Stomach (tissue), 9 donors: Measurements from ENCODE around the gene IQSEC1. TPM values are rescaled to one million over a fixed set of nuclear protein-coding genes. Genes with fewer than 3 reads are reported as not detected.

Source experiments
- DNase-seq, 2 donors: peaks; one replicate each; pipeline versions ENCODE4 v3.0.0 to v3.0.0-alpha.2; 2013 to 2019
- H3K27ac ChIP-seq, 5 donors: fragments of 200-600 bp in 4 of 5; sonication (generic) in 4 of 5; one replicate each; pipeline ENCODE4 v1.5.1; 2013 to 2019; ENCODE audit warnings: mild to moderate bottlenecking in 1 of 5, moderate library complexity in 1 of 5
- H3K27me3 ChIP-seq, 3 donors: fragments of 200-600 bp; sonication (generic); one replicate each; pipeline ENCODE4 v1.5.1; 2017 to 2019; ENCODE audit warnings: mixed run types in 1 of 3
- H3K36me3 ChIP-seq, 4 donors: fragments of 200-600 bp; sonication (generic); 1 replicate in 3 of 4; 2 replicates in 1 of 4; pipeline ENCODE4 v1.5.1; 2016 to 2019
- H3K4me1 ChIP-seq, 4 donors: fragments of 200-600 bp; sonication (generic); one replicate each; pipeline ENCODE4 v1.5.1; 2016 to 2019
- H3K4me3 ChIP-seq, 4 donors: fragments of 200-600 bp; sonication (generic) in 3 of 4; one replicate each; pipeline ENCODE4 v1.5.1; 2016 to 2019; ENCODE audit warnings: mild to moderate bottlenecking in 1 of 4
- H3K9me3 ChIP-seq, 4 donors: fragments of 200-600 bp; sonication (generic); one replicate each; pipeline ENCODE4 v1.5.1; 2016 to 2019
- CTCF ChIP-seq, 7 experiments: fragments of 450-650 bp in 4 of 7; fragments of 200-600 bp in 3 of 7; sonication (generic) in 3 of 7; IDR thresholded peaks; one replicate each; pipeline ENCODE4 v1.5.1; 2016 to 2019; ENCODE audit warnings: antibody characterized with exemption in 7 of 7, control low read depth in 2 of 7, mild to moderate bottlenecking in 1 of 7
- EP300 ChIP-seq: sonication (generic); formaldehyde crosslinking; IDR thresholded peaks from one replicate; pipeline ENCODE4 v1.6.1; 2017; ENCODE audit warnings: antibody characterized with exemption
- POLR2A ChIP-seq, 4 donors: fragments of 450-650 bp; IDR thresholded peaks; one replicate each; pipeline ENCODE4 v1.6.1; 2016; ENCODE audit warnings: antibody characterized with exemption in 4 of 4, control low read depth in 2 of 4, mild to moderate bottlenecking in 1 of 4, moderate library complexity in 1 of 4
- POLR2AphosphoS5 ChIP-seq, 3 donors: sonication (generic); formaldehyde crosslinking; IDR thresholded peaks; one replicate each; pipeline ENCODE4 v1.6.1; 2016; ENCODE audit warnings: antibody characterized with exemption in 3 of 3
- WGBS, 5 donors: extraction: QIAGEN DNeasy Blood & Tissue Kit in 3 of 5; methylation state at CpG; one replicate each; pipeline versions ENCODE4 v1.1.5 to v1.1.7; 2013 to 2018; 5-methylcytosine and 5-hydroxymethylcytosine counted together
- intact Hi-C: fragments of 100-400 bp; cut with DNase I; formaldehyde crosslinking; loops from one replicate; pipeline ENCODE4 v1.15.1; 2023; ENCODE audit warnings: low total_unique reads
- polyA plus RNA-seq, 3 donors: library from polyadenylated mRNA; stranded (reverse); fragments of 200-250 nt; gene quantifications; one replicate each; pipeline ENCODE4 v1.2.3, GENCODE V29; 2013
- total RNA-seq, 5 donors: library from RNA; depleted of rRNA; stranded (reverse); fragments of >200 nt; gene quantifications; one replicate each; pipeline versions ENCODE4 v1.1.0 to v1.2.3, GENCODE V29; 2014 to 2016
- donor health status: healthy with polysubstance abuse.
- donor health status: Bipolar disorder and iron deficiency.
- donor health status: healthy.

IQSEC1 gene
- total and polyA plus RNA-seq, 8 donors, result 6.7 to 46.9 (median 20.8) TPM

DNA sequence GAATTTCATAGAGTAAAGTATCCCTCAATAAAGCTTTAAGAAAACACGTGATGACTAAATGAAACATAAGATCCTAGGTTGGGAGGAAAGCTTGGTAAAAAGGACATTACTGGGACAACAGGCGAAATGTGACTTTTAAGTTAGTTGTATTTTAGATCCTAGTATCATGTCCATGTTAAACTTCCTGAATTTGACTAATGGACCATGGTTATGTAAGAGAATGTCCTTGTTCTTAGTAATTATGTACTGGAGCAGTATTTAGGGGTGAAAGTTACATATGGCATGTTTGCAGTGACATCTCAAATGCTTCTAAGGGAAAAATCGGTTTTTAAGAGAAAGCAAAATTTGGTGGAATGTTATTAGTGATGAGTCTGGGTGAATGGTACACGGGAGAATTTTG, 69.6 kb downstream of the IQSEC1 start:
- Histone ChIP-seq H3K9me3 (no peaks in the 10 kb centered on the region), H3K27ac (no peak overlapping the region), H3K4me3 (no peak overlapping the region), H3K27me3 (no peaks in the 10 kb centered on the region), H3K4me1 (peaks cover 4 to 73% (median 9%) of the 10 kb centered on the region in 4 donors), H3K36me3 (no peaks in the 10 kb centered on the region)
- TF ChIP-seq POLR2AphosphoS5 (IDR thresholded peaks at IDR 0.05) (no peak), POLR2A (IDR thresholded peaks at IDR 0.05) (no peak), EP300 (no peak), CTCF (IDR thresholded peaks at IDR 0.05) (no peak)
- WGBS, 5 donors, result 70 to 89% (median 72%) methylated on average over 4 of the region's 4 CpGs
- no peak for DNase-seq
- intact Hi-C loops, result no loop called here

- H3K4me1 ChIP-seq, result peaks cover 0 to 67% (median 8%) of the 10 kb centered on the region in 4 donors
- no peak for DNase-seq
- TF ChIP-seq CTCF (IDR thresholded peaks at IDR 0.05), result no peak
- WGBS, 5 donors, result 67 to 85% (median 68%) methylated on average over 2 of the region's 2 CpGs
- H3K36me3 ChIP-seq, result no peaks in the 10 kb centered on the region
- no peaks in the 10 kb centered on the region for H3K27me3 ChIP-seq
- no peak overlapping the region for H3K27ac ChIP-seq
- no peak overlapping the region for H3K4me3 ChIP-seq
- intact Hi-C loops, result no loop called here
- H3K9me3 ChIP-seq, result no peaks in the 10 kb centered on the region
Measured at GRCh38 chr3:13002398-13003124, 70.7 kb downstream of the IQSEC1 start.

DNA sequence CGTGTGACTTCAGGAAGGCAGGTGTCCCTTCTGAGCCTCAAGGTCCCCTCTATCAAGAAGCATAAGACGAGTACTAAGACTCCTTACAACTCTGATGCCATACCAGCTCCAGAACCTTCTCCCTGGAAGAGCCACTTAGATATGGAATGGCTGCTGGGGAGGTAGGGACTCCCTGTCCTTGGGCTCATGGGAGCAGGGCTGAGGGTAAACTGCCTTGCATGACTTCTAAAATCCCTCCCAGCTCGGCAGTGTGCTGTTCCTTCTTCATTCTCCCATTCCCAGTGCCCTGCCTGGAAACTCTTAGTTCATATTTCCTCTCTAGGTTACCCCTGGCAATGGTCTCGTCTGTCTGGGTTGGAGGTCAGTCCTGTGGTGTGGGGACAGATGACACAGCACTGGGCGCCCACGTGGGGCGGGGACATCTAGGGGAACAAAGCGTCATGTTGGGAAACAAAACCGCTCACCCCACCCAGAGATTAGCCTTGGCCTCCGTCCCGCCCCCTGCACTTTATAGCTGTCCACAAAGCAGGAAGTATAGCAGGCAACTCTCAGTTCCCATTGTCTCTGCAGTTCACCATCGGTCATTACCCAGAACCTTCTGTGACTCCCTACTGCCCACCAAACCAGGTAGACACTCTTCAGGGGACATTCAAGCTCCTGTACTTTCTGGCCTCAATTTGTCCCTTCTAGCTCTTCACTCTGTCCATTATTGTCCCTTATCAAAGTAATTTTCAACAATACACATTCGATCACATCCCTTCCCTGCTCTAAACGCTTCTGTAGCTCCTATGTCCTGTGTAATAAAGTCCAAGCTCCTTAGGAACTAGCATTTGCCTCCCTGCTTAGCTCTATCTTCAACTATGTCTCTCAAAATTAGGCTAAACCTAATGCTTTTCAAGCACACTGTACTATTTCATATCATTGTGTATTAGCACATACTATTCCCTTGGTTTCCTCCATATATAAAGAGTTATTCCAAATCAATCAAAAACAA, 73.8 kb downstream of the IQSEC1 start:
- TF ChIP-seq POLR2AphosphoS5 (IDR thresholded peaks at IDR 0.05), result peak in 2 of 3 donors; percentile 78 to 79
- TF ChIP-seq CTCF (IDR thresholded peaks at IDR 0.05), result no peak
- TF ChIP-seq EP300, result peak; percentile 0
- no peak for TF ChIP-seq POLR2A (IDR thresholded peaks at IDR 0.05)
- no peaks in the 10 kb centered on the region for H3K36me3 ChIP-seq
- H3K4me3 ChIP-seq, result no peak overlapping the region
- no peaks in the 10 kb centered on the region for H3K9me3 ChIP-seq
- 30 to 54% (median 43%) methylated on average over 14 of the region's 14 CpGs for WGBS, 5 donors
- no peaks in the 10 kb centered on the region for H3K27me3 ChIP-seq
- peak overlapping the region; percentile 28 to 83 (median 59) for H3K27ac ChIP-seq
- peak; percentile 85 to 92 for DNase-seq
- H3K4me1 ChIP-seq, result peaks cover 3 to 58% (median 13%) of the 10 kb centered on the region in 4 donors
- intact Hi-C loops, result no loop called here

GRCh38 chr3:12998648-12999047, 74.6 kb downstream of the IQSEC1 start:
- Histone ChIP-seq H3K27me3 (no peaks in the 10 kb centered on the region), H3K36me3 (no peaks in the 10 kb centered on the region), H3K4me1 (peaks cover 3 to 54% (median 14%) of the 10 kb centered on the region in 4 donors), H3K27ac (peak overlapping the region; percentile 44 to 83 (median 59)), H3K4me3 (no peak overlapping the region), H3K9me3 (no peaks in the 10 kb centered on the region)
- no peak for TF ChIP-seq EP300
- TF ChIP-seq POLR2AphosphoS5 (IDR thresholded peaks at IDR 0.05), result no peak
- no peak for TF ChIP-seq CTCF (IDR thresholded peaks at IDR 0.05)
- no peak for TF ChIP-seq POLR2A (IDR thresholded peaks at IDR 0.05)
- 76 to 85% (median 79%) methylated on average over 4 of the region's 4 CpGs for WGBS, 5 donors
- DNase-seq, result no peak
- intact Hi-C loops, result no loop called here
